Activated CD4-positive, alpha-beta T cell treated with anti-CD3 and anti-CD28 coated beads for 48 hours (primary cell): Measurements from ENCODE around the gene SLC28A3.

Experiments
- DNase-seq: peaks from one replicate; pipeline ENCODE4 v3.0.0-alpha.2; 2020

The SLC28A3 gene

GRCh38 chr9:84230355-84231145, 110.0 kb downstream of the SLC28A3 start:
- no peak for DNase-seq

GRCh38 chr9:84229191-84229590, 111.4 kb downstream of the SLC28A3 start:
- DNase-seq: no peak

GRCh38 chr9:84228130-84228720, 112.3 kb downstream of the SLC28A3 start:
- DNase-seq: no peak

- no peak for DNase-seq
Observed at GRCh38 chr9:84226126-84226525, 114.4 kb downstream of the SLC28A3 start.
